ENCODE data around the gene ENG.

- peak in 3 of 12 donors; percentile 19 to 33 (median 22) for TF ChIP-seq CTCF (IDR thresholded peaks at IDR 0.05)
- peak in 1 of 2 donors; percentile 87 for TF ChIP-seq POLR2A (IDR thresholded peaks at IDR 0.05)
These were observed 26.0 kb downstream of the ENG start for GRCh38 chr9:127828262-127829031.

Data from heart left ventricle (tissue), 13 donors.